GM12875 (cell line): Measurements from ENCODE around the gene KCTD6.

Experiments used
- H3K4me3 ChIP-seq: one replicate; pipeline ENCODE4 v1.5.1; 2011; ENCODE audit warnings: low read depth, low read length, control low read depth
- TF ChIP-seq, protein P1 (sequence below): IDR thresholded peaks from 2 replicates; pipeline ENCODE4 v1.5.1; 2011; ENCODE audit warnings: low read depth, mild to moderate bottlenecking, control low read depth, inconsistent platforms, low read length, moderate library complexity, borderline replicate concordance; ENCODE audit not compliant: insufficient read depth

KCTD6 gene

DNA sequence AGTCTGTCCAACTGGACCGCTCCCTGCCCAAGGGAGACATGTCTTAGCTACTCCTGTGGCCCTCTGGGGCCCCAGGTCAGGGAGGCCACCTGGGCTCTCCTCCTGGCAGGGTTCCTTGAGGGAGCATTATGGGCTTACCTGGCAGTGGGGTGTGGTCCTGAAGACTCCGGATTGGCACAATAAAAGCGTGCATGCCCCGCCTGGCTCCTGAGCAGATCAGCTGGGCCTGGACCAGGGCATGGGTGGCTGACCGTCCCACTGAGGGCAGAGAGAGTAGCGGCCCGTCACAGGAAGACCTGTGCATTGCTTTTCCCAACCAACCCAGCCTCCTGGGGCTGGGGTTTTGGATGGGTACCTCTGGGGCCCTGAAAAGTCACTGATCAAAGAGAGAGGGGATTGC is 39.7 kb downstream of the KCTD6 start:
- TF ChIP-seq, protein P1, sequence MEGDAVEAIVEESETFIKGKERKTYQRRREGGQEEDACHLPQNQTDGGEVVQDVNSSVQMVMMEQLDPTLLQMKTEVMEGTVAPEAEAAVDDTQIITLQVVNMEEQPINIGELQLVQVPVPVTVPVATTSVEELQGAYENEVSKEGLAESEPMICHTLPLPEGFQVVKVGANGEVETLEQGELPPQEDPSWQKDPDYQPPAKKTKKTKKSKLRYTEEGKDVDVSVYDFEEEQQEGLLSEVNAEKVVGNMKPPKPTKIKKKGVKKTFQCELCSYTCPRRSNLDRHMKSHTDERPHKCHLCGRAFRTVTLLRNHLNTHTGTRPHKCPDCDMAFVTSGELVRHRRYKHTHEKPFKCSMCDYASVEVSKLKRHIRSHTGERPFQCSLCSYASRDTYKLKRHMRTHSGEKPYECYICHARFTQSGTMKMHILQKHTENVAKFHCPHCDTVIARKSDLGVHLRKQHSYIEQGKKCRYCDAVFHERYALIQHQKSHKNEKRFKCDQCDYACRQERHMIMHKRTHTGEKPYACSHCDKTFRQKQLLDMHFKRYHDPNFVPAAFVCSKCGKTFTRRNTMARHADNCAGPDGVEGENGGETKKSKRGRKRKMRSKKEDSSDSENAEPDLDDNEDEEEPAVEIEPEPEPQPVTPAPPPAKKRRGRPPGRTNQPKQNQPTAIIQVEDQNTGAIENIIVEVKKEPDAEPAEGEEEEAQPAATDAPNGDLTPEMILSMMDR, result no peak
- no peak overlapping the region for H3K4me3 ChIP-seq

DNA sequence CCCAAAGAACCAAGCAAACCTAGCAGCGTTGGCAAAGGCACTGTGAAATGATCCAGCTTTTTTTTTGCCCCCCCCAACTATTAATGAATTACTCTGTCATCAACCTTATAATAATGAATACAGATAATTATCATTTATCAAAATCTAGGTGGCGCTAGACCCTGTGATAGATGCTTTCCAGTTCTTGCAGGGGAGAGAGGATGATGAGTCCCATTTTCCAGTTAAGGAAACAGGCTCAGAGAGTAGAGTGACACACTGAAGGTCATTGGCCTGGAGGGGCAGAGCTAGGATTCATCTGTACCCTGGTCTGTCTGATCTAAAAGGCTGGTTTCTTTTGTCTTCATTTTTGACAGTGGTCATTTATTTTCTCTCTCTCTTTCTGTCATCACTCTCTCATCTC is 40.1 kb downstream of the KCTD6 start:
- TF ChIP-seq, protein P1, result no peak
- H3K4me3 ChIP-seq, result no peak overlapping the region

DNA sequence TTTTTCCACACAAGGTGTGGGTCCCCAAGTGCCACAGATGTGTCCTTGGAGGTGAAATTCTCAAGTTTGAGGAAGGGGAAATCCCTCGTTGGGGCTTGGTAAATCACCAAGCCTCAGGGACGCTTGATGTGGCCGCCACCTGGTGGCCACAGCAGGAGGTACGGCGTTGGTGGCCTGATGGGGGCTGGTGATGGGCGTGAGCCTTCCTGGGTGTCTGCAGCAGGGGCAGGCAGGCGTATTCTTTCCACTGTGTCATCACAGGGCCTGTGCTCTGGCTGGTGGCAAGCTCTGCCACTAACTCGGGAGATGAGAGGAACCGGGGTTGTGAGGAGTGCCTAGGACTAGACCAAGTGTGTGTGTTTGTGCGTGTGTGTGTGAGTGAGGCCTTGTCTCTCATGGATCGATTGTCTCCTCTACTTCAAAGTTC is 40.9 kb downstream of the KCTD6 start:
- TF ChIP-seq, protein P1, result peak; percentile 93

DNA sequence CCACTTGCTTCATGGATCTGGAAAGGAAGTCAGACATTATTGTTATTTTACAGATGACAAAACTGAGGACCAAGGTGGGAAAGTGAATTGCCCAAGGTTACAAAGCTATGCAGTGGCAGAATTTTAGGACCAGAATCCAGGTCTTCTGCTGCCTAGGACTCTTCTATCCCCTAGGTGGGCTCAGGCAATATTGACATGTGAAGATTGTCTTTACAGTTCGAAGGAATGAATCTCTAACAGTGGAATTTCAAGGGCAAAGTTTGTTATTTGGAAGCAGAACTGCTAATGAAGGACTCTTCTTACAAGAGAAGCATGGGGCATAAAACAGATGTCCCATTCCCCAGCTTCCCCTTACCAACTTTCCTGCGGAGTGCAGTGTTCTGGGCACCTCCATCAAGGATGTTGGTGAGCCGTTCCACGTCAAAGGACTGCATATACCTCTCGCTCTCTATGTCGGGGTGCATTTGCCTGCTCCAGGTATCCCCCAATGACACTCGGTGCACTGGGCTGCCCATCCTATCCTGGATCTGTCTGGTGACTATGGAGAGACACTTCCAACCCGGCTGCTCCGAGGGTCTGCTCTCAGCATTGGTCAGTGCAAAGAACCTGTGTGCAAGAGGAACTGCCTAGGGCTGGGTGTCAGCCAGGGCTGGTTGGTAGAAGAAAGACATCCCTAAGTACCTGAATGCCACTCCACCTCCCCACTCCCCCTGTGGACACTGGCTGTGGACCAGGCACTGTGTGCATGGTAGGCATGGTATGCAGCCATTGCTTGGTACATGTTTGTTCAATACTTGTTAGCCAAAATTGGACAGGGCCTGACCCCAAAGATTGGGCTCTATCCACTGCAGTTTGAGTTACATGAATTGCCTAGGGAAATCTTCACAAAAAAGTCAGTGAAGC is 42.9 kb downstream of the KCTD6 start:
- TF ChIP-seq, protein P1, result no peak
- no peak overlapping the region for H3K4me3 ChIP-seq

More for the DNA sequence above, 40.9 kb downstream of the KCTD6 start:
- no peak overlapping the region for H3K4me3 ChIP-seq

DNA sequence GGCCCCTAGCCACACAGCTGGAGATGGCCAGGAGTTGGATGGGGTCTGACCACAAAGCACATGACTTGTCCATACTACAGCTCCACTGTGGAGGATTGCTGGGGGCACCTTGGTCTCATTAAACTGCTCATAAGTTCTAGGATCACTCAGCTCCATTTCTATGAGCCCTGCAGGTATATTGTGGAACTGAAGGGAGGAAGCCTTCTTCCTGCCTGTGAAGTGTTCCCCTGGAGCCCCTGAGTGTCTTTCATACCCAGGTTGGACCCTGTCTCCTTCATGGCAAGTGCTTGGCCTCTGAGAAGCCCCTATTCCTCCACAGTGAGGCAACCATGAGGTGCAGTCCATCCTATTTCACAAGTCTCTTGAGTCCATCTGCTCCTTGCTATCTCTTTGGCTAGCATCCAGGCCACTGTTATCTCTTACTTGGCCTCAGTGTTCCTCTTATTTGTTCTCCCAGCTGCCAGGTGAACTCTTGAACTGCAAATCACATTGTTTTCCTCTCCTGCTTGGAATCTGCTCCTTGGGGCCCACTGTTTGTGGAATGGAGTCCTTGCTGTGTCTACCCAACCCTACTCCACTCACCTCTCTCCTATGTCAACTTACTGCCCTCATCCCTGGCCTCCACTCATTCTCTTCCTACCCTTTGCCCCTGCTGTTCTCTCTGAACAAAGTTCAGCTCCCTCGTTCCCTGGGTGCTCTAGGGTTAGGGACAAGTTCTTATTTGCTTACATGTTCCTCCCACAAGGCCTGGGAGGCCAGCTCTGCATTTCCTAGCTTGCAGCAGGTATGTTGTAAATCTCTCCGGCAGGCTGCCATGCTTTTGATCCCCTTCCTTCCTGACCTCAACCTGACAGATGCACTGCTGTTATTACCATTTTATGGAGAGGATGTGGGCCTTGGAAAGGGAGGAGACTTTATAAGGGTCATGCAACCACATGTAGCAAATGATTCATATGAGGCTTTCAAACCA is 43.9 kb downstream of the KCTD6 start:
- TF ChIP-seq, protein P1, result no peak
- H3K4me3 ChIP-seq, result no peak overlapping the region

DNA sequence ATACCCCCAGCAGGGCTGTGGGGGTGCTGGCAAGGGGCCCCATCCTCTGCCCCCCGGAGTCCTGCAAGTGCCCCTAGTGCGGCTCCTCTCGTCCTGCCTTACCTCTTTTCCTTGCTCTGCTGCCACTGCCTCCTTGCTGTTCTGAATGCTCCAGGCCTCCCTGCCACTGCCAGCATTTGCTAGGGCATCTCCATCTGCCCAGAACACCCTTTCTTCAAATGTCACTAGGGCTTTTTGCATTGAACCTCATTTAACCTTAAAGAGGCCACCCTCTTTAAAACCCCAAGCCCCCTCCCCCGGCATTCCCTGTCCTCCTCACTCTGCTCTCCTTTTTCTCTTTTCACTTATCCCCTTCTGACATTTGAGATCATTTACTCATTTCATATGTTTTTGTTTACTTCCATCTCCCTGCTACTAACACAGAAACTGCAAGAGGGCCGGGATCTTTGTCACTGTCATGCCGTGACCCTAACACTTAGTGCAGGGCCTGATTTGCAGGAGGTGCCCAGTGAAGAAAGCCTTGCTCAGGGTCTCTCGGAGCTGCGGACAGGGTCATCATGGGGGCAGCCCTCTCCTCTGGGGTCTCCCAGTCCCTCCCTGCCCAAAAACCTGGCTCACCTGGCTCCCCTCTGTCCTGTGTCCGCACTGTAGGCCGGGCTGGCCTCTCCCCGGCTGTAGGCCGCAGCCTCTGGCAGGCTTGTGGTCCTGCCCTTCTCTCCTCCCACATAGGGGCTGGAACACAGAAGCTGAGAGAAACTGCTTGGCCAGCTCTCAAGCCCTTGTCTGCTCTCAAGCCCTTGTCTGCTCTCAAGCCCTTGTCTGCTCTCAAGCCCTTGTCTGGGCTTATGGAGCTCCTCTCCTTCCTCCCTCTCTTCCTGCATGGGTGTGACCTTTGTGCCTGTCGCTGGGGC is 44.9 kb downstream of the KCTD6 start, which contains the start of gene ACOX2:
ACOX2 (minus strand) TSS at position 690 of the 911 bp plus-strand sequence. CDS start 2,084 bp downstream, outside the sequence.
- TF ChIP-seq, protein P1, result no peak
- H3K4me3 ChIP-seq, result no peak within 1 kb of the TSS
